Measurements from ENCODE around the gene LMO1.

The LMO1 gene

GRCh38 chr11:8263109-8263768, 439 bp downstream of the LMO1 start:
- DNase-seq = no peak

DNA sequence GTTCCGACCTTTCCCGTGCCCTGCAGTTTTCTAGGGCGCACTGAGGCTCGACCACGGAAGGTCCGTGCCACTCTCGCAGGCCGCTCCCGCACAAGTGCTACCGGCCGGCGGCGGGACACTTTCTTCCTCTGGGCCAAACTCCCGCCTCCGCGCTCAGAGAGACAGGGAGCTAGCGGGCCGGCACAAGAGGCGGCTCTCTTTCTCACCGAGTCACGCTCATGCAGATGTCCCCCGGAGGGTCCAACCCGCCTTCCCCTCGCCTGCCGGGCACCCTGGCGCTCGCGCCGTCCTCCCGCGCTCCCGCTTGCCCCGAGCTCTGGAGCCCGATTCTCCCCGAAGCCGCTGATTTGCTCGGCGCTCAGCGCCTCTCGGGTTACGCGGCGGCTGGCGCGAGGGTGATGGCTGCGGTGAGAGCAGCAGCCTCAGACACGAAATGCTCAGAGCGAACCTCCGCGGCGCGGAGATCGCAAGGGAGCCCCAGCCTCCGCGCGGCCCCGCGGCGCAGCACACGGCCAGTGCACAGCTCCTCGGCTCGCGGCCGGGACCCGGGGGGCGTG, 1.0 kb downstream of the LMO1 start:
- DNase-seq = peak; percentile 26

DNA sequence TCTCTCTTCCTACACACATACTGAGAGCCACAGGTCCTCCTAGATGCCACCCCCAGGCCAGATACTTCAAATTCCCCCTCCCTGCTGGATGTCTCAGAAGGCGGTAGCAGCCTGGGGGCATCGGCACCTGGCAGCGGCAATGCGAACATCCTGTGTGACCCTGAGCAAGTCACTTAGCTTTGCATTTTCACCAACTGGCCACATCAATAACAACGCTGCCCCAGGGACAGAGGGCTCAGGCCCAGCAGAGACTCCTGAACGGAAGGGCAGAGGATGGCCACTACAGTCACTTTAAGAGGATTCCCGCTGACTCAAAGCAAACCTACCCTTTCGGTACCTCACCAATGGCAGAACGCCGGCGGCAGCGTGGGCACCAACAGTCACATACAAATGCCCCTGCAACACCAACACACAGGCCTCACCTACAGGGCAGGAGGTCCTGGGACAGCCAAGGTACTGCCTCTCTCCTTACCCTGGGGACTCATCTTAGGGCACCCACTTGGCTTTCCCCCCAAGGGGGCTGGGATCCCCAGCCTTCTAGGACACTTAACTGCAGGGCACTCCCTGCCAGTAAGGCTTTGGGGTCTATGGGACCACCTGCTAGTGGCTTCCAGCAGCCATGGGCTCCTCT, 1.6 kb downstream of the LMO1 start:
- DNase-seq = no peak

GRCh38 chr11:8261291-8261690, 2.4 kb downstream of the LMO1 start:
- no peak for DNase-seq

DNA sequence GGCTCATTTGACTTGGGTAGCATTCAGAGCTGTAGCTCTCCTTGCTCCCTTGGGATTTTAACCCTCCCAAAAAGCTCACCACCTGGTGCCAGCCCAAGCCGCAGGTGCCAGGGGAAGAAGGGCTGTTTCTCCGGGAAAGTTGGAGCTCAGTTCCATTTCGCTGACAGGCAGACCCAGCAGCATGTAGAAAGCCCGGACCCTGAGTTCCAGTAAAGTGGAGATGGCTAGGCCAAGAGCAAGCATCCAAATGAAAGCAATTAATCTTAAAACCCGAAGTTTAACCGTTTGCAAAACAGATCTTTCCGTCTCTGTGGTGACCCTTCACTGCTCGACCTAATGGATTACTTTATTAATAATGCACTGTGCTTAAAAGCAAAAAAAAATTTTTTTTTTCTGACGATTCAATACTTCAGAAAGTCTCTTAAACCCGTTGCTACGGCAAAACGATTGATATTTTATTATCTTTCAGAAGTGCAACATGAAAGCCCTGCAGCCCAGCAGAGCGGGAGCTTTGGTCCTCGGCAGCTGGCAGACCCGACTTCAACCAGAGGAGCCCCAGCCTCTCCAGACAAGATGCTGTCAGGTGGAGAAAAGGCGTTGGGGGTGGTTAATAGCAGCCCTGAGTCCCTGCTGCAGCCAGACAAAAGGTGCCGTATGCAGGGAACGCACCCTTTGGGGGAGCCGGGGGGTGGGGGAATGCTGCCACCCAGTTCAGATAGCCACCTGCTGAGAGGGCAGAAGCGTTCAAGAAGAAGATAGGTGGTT, 3.3 kb downstream of the LMO1 start:
- DNase-seq = no peak

GRCh38 chr11:8259306-8259959, 4.2 kb downstream of the LMO1 start:
- no peak for DNase-seq

DNA sequence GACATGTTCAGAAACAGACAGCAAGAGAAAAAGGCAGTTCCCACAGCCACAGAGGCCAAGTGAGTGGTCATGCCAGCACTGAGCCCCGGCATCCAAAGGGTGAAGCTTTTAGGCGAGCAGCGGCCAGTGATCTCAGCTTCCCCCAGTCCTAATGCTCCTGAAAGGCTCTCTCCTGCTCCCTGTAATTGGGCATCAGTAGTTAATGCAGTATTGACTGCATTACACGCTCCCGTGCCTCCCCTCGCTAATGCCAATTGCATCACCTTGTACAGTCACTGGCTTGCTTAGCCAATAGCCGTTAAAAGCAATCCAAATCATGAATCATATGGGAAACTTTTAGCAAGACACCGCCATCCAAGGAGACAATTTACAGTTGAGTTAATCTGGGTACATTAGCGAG, 4.9 kb downstream of the LMO1 start:
- DNase-seq = no peak

DNA sequence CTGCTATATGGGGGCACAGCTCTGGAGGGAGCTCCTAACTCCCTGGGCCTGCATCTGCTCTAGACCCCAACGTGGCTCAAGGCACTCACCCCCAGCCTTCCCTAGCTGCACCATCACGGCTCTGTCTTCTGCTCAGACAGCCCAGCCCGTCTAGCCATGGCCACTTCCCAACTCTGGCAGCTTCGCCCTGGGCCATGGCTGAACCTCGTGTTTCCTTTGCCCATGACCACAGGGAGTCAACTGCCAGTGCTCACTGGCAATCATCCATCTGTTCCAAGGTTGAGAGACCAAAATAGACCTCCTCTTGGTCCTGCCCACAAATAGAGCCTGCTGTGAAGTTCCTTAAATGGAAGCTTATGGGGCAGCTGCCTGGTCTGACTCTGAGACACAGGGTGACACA, 5.4 kb downstream of the LMO1 start:
- DNase-seq = no peak

GRCh38 chr11:8257003-8257664, 6.5 kb downstream of the LMO1 start:
- DNase-seq = no peak

GRCh38 chr11:8256271-8257002, 7.2 kb downstream of the LMO1 start:
- DNase-seq = no peak

DNA sequence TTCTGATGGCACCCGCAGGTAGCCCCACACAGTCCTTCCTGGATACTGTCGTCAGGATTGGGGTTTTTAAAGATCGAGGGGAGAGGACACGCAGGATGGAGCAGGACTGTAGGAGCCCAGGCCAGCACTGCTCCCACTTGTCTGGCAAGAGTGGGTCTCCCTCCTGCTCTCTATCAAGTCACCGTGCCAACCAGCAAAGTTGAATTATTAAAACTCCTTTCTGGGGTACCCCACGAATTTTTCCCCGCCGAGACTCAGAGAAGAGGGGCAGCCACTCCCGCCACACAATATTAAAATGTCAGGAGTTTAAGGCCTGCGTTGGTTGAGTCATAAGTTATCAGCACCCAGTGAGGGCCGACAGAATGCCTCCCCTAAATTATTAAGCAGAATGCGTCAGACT, 10.1 kb downstream of the LMO1 start:
- no peak for DNase-seq

- DNase-seq = no peak
Observed at GRCh38 chr11:8252946-8253345, 10.7 kb downstream of the LMO1 start.

- no peak for DNase-seq
Observed at GRCh38 chr11:8252388-8252787, 11.3 kb downstream of the LMO1 start.

DNA sequence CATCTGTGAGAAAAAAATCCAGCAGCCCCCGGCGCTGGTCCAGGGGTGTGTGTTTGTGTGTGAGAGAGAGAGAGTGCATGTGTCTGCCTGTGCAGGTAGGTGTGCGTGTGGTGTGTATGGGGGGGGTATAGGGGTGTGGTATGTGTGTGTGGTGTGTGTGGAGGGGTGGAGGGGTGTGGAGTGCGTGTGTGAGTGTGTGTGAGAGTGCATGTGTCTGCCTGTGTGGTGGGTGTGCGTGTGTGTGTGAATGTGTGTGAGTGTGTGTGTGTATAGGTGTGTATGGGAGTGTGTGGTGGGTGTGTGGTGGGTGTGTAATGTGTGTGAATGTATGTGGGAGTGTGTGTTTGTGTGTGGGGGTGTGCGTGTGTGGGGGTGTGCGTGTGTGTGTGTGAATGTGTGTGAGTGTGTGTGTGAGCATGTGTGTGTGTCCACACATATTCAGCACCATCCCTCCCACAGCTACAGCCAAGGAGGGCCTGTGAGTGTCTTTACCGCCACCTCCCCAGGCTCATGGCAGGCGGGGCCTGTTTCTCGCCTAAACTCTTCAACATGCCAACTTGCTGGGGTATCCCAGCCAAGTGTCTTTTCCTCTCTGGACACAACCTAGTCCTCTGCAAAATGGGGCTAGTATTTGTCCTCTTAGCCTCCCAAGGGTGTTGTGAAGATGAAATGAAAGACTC, 11.9 kb downstream of the LMO1 start:
- no peak for DNase-seq

GRCh38 chr11:8250981-8251615, 12.6 kb downstream of the LMO1 start:
- no peak for DNase-seq

DNA sequence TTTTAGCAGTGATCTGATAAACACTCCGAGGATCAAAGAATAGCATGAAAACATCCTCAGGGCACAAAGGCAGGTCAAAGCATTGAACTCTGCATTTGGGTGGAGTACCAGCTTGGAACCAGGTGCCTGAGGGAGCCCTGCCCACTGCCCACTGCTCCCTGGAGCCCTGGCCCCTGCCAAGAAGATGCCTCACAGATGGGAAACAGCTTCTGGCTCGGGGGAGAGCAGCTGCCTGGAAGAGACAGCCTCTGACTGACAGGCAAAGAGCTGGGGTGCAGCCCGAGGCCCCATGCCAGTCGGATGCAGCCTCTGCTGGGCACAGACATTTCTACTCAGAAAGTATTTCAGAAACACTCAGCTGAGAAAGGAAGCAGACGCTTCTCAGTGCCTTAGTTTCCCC, 13.2 kb downstream of the LMO1 start:
- DNase-seq = no peak

- no peak for DNase-seq
Observed at GRCh38 chr11:8249482-8249881, 14.2 kb downstream of the LMO1 start.

DNA sequence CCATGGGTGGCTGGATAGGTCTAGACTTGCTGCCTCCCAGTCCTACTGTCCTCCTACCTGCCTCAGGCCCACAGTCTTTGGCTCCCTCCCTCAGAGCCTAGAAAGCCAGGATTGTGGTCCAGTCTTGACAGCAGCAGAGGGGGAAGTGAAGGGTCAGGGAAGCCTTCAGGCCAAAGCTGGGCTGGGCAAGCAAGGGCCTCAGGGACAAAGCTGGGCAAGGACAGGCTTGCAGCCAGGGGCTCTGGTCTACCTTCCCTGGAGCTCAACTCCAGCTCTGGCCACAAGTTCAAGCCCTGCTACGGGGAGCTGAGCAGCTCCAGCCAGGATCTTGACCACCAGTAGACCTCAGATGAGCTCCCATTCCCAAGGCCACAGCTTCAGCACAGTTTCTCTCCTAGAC, 14.9 kb downstream of the LMO1 start:
- DNase-seq = no peak

GRCh38 chr11:8247312-8247711, 16.4 kb downstream of the LMO1 start:
- DNase-seq = peak; percentile 44

DNA sequence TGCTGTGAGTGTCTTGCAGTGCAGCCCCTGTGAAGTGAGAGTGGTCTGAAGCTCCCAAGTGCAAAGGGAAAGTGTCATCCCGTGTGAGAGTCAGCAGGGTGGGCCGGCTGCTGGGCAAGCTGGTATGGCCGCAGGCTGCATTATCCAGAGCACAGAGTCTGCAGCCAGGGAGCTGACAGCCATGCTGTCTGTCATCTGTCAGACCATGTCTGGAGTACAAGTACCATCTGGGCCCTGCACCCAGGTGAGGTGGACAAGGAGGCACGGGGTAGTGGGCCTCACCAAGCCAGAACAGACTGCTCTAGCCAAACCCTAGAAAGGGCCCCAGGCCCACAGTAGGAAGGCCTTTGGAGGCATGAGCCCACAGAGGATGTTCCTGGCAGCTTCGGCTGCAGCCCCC, 20.2 kb downstream of the LMO1 start:
- DNase-seq = no peak
